Keratinocyte (primary cell): Measurements from ENCODE around the gene OTUD7B. TPM values are rescaled to one million over a fixed set of nuclear protein-coding genes. Genes with fewer than 3 reads are reported as not detected.
"Not testable (repeated sequence)": the region's sequence is repeated elsewhere in the genome, so short reads cannot be mapped to it uniquely, and the experiment has no call there.

Experiments
- DNase-seq: peaks from one replicate; pipeline ENCODE4 v3.0.0-alpha.2; 2011; ENCODE audit warnings: low read depth, missing footprints, low spot score
- FAIRE-seq: peaks from 2 replicates; lab custom pipeline; 2011; peaks lifted over from hg19 to GRCh38; lab: Jason Lieb, UNC
- H2AFZ ChIP-seq: 2 replicates; pipeline ENCODE4 v1.6.0; 2012; ENCODE audit warnings: low read length, control low read depth, inconsistent platforms; ENCODE audit not compliant: control insufficient read depth
- H3K27ac ChIP-seq: 2 replicates; pipeline ENCODE4 v1.5.1; 2011; ENCODE audit warnings: low read length; ENCODE audit not compliant: control insufficient read depth, insufficient read depth
- H3K27me3 ChIP-seq: 3 replicates; pipeline ENCODE4 v1.6.0; 2011; ENCODE audit warnings: low read length; ENCODE audit not compliant: control insufficient read depth, insufficient read depth; ENCODE audit errors: extremely low read depth
- H3K36me3 ChIP-seq, 2 experiments: 2 replicates in 1 of 2; 3 replicates in 1 of 2; pipeline ENCODE4 v1.5.1; 2011; ENCODE audit warnings: low read length in 2 of 2, mild to moderate bottlenecking in 1 of 2; ENCODE audit not compliant: control insufficient read depth in 2 of 2, insufficient read depth in 2 of 2; ENCODE audit errors: extremely low read depth in 1 of 2
- H3K4me1 ChIP-seq: 3 replicates; pipeline ENCODE4 v1.5.1; 2011; ENCODE audit warnings: low read length; ENCODE audit not compliant: control insufficient read depth, insufficient read depth; ENCODE audit errors: extremely low read depth
- H3K4me2 ChIP-seq: 3 replicates; pipeline ENCODE4 v1.6.0; 2011; ENCODE audit warnings: low read depth, low read length; ENCODE audit not compliant: control insufficient read depth, insufficient read depth; ENCODE audit errors: extremely low read depth
- H3K4me3 ChIP-seq, 3 experiments: fragments of 200-600 bp in 1 of 3; sonication (generic) in 1 of 3; 2 replicates in 2 of 3; 3 replicates in 1 of 3; pipeline ENCODE4 v1.5.1; 2011 to 2016; ENCODE audit warnings: low read length in 3 of 3, mild to moderate bottlenecking in 3 of 3, control low read depth in 2 of 3, inconsistent platforms in 1 of 3, low read depth in 1 of 3, mixed read lengths in 1 of 3, mixed run types in 1 of 3, moderate library complexity in 1 of 3; ENCODE audit not compliant: control insufficient read depth in 2 of 3, insufficient read depth in 2 of 3; ENCODE audit errors: extremely low read depth in 1 of 3
- H3K79me2 ChIP-seq: 2 replicates; pipeline ENCODE4 v1.6.0; 2012; ENCODE audit warnings: low read length; ENCODE audit not compliant: control insufficient read depth, insufficient read depth
- H3K9ac ChIP-seq: 3 replicates; pipeline ENCODE4 v1.6.0; 2011; ENCODE audit warnings: low read length; ENCODE audit not compliant: control insufficient read depth, insufficient read depth; ENCODE audit errors: extremely low read depth
- H3K9me1 ChIP-seq: 3 replicates; pipeline ENCODE4 v1.6.0; 2011; ENCODE audit warnings: low read length; ENCODE audit not compliant: control insufficient read depth, insufficient read depth; ENCODE audit errors: extremely low read depth
- H3K9me3 ChIP-seq: 2 replicates; pipeline ENCODE4 v1.5.1; 2012; ENCODE audit warnings: low read depth, low read length; ENCODE audit not compliant: control insufficient read depth
- H4K20me1 ChIP-seq: 3 replicates; pipeline ENCODE4 v1.6.0; 2011; ENCODE audit warnings: low read length; ENCODE audit not compliant: control insufficient read depth, insufficient read depth; ENCODE audit errors: extremely low read depth
- EZH2 ChIP-seq: IDR thresholded peaks from one replicate; pipeline ENCODE4 v1.6.1; 2012; ENCODE audit warnings: inconsistent platforms, mild to moderate bottlenecking, low read length, moderate library complexity
- dilution Hi-C: fragments of 300-500 bp; cut with MboI; formaldehyde crosslinking; loops from one replicate; pipeline ENCODE4 v1.7.0; 2020; ENCODE audit warnings: low sequenced_read_pairs; ENCODE audit not compliant: extremely low pct_ligation_motif_present
- polyA plus RNA-seq, 5 experiments: library from polyadenylated mRNA; depleted of rRNA in 3 of 5; stranded (reverse) in 3 of 5; stranded (forward) in 1 of 5; unstranded in 1 of 5; fragments of >200 nt; gene quantifications; 1 replicate in 1 of 5; 2 replicates in 3 of 5; 3 replicates in 1 of 5; pipeline versions ENCODE4 v1.2.1 to v1.2.3, GENCODE V29; 2011 to 2012; ENCODE audit warnings: missing spikeins in 2 of 5, low read depth in 1 of 5, low replicate concordance in 1 of 5
- TF ChIP-seq, protein P1 (sequence below), 3 experiments: IDR thresholded peaks in 1 of 3; conservative IDR thresholded peaks in 1 of 3; optimal IDR thresholded peaks in 1 of 3; 2 replicates in 2 of 3; 3 replicates in 1 of 3; pipeline versions ENCODE3 to v1.5.1; 2011; ENCODE audit warnings: low read length in 3 of 3, mild to moderate bottlenecking in 3 of 3, moderate library complexity in 2 of 3, control low read depth in 1 of 3, inconsistent platforms in 1 of 3; ENCODE audit not compliant: insufficient read depth in 2 of 3; ENCODE audit errors: extremely low read depth in 1 of 3

Gene OTUD7B
- polyA plus RNA-seq, 1 donor (not counting 4 experiments of a cell fraction or from before 2014, with no cell fraction given) = 8.7 TPM

DNA sequence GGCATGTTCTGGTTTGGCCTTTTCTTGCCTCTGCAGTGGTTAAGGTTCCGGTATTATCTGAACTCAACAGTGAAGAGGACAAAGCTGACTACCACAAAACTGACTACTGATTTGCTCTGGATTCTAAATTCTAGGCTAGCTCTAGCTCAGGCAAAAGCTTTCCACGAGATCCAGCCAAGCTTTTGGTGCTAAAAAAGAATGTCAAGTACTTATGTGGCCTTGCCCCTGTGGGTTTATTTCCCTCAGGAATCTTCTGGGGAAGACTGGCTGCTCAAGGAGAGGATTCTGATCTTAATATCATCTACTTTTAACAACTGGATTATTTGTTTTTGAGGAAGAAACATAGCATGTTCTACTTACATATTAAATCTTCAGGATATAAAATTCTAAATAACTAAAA is 47.8 kb downstream of the OTUD7B start:
- no peaks in the 10 kb centered on the region for H3K27me3 ChIP-seq
- peak overlapping the region; percentile 25 for H3K27ac ChIP-seq
- H3K4me2 ChIP-seq = no peak overlapping the region
- peaks cover 16 to 26% of the 10 kb centered on the region in 2 experiments for H3K36me3 ChIP-seq
- FAIRE-seq (no peak), DNase-seq (no peak)
- no peaks in the 10 kb centered on the region for H3K9me1 ChIP-seq
- H3K4me1 ChIP-seq = peaks cover 3% of the 10 kb centered on the region
- H3K9ac ChIP-seq = no peak overlapping the region
- no peak for TF ChIP-seq EZH2
- no peaks in the 10 kb centered on the region for H4K20me1 ChIP-seq
- no peaks in the 10 kb centered on the region for H3K79me2 ChIP-seq
- no peak overlapping the region for H2AFZ ChIP-seq
- H3K4me3 ChIP-seq = no peak overlapping the region
- no peaks in the 10 kb centered on the region for H3K9me3 ChIP-seq
- dilution Hi-C loops = no loop called here

DNA sequence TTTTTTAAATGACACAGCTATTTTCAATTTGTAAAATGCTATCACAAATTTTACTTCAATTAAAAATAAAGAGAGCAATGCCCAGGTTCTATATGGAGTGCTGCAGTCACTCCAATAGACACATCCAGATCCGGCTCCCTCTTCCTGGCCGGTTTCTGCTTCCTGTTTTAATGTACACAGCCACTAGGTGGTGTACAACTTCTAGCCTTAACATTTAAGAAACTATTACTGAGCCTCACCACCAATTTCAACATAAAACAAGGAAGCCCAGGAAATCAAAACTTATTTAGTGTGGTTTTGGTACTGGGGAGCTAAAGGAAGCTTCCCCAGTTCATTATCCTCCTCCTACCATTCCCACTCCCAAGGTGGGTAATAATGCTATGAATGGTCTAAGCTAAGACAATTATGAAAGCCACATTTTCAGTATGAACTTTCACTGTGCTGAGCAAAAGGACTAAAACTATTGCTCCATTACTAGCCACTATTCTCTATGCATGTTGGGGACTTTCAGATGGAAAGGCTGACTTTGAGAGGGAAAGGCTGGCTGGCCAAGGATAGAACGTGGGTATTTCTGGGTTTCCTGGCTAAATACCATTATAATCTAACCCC is 48.4 kb downstream of the OTUD7B start:
- TF ChIP-seq, protein P1, sequence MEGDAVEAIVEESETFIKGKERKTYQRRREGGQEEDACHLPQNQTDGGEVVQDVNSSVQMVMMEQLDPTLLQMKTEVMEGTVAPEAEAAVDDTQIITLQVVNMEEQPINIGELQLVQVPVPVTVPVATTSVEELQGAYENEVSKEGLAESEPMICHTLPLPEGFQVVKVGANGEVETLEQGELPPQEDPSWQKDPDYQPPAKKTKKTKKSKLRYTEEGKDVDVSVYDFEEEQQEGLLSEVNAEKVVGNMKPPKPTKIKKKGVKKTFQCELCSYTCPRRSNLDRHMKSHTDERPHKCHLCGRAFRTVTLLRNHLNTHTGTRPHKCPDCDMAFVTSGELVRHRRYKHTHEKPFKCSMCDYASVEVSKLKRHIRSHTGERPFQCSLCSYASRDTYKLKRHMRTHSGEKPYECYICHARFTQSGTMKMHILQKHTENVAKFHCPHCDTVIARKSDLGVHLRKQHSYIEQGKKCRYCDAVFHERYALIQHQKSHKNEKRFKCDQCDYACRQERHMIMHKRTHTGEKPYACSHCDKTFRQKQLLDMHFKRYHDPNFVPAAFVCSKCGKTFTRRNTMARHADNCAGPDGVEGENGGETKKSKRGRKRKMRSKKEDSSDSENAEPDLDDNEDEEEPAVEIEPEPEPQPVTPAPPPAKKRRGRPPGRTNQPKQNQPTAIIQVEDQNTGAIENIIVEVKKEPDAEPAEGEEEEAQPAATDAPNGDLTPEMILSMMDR (optimal IDR thresholded peaks at IDR 0.05 in 1 of 3, IDR thresholded peaks at IDR 0.05 in 1 of 3, conservative IDR thresholded peaks at IDR 0.05 in 1 of 3; ENCODE audit: extremely low read depth in 1 of 3, insufficient read depth in 2 of 3, low read length in 3 of 3) = peak; percentile 57 to 60 (median 58)
- no peak for TF ChIP-seq EZH2
- no peaks in the 10 kb centered on the region for H4K20me1 ChIP-seq
- no peak for DNase-seq
- H3K4me1 ChIP-seq = peaks cover 3% of the 10 kb centered on the region
- peak overlapping the region; percentile 25 for H3K27ac ChIP-seq
- no peak overlapping the region for H3K9ac ChIP-seq
- H3K27me3 ChIP-seq = no peaks in the 10 kb centered on the region
- no peak overlapping the region for H3K4me3 ChIP-seq
- H3K79me2 ChIP-seq = no peaks in the 10 kb centered on the region
- H3K4me2 ChIP-seq = no peak overlapping the region
- no peaks in the 10 kb centered on the region for H3K9me1 ChIP-seq
- no peaks in the 10 kb centered on the region for H3K9me3 ChIP-seq
- FAIRE-seq = peak; percentile 9
- H3K36me3 ChIP-seq = peaks cover 16 to 26% of the 10 kb centered on the region in 2 experiments
- dilution Hi-C loops = no loop called here
- no peak overlapping the region for H2AFZ ChIP-seq

DNA sequence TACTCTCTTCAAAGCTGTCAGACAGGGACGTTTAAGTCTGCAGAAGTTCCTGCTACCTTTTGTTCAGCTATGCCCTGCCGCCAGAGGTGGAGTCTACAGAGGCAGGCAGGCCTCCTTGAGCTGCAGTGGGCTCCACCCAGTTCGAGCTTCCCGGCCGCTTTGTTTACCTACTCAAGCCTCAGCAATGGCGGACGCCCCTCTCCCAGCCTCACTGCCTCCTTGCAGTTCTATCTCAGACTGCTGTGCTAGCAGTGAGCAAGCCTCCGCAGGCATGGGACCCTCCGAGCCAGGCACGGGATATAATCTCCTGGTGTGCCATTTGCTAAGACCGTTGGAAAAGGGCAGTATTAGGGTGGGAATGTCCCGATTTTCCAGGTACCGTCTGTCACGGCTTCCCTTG is 53.0 kb downstream of the OTUD7B start:
- H3K27me3 ChIP-seq, H3K79me2 ChIP-seq, dilution Hi-C loops, DNase-seq, H3K9me1 ChIP-seq, H3K4me3 ChIP-seq, H3K27ac ChIP-seq, H3K4me2 ChIP-seq, H4K20me1 ChIP-seq, H3K9me3 ChIP-seq, H3K9ac ChIP-seq, FAIRE-seq, H3K4me1 ChIP-seq, H2AFZ ChIP-seq: not testable (repeated sequence)
- peaks cover 7 to 17% of the 10 kb centered on the region in 2 experiments for H3K36me3 ChIP-seq
